Measurements from ENCODE around the gene ARTN. TPM values are rescaled to one million over a fixed set of nuclear protein-coding genes. Genes with fewer than 3 reads are reported as not detected.

Gene ARTN
- total RNA-seq, 1 donor from 2014 or later = 0.14 TPM

- Histone ChIP-seq H3K4me1 (peaks cover 17% of the 10 kb centered on the region), H3K27ac (replicated peaks) (no peak overlapping the region), H3K36me3 (peaks cover 90% of the 10 kb centered on the region), H3K27me3 (ENCODE audit: low read depth) (no peaks in the 10 kb centered on the region), H3K4me3 (no peak overlapping the region), H3K9me3 (replicated peaks) (no peaks in the 10 kb centered on the region)
- no peak for DNase-seq
- intact Hi-C loops (cut with micrococcal nuclease) = no loop called here
- TF ChIP-seq CTCF (IDR thresholded peaks at IDR 0.05; ENCODE audit: borderline replicate concordance) = no peak
Observed at GRCh38 chr1:43963006-43963405, 29.4 kb downstream of the ARTN start.

- Histone ChIP-seq H3K4me3 (no peak overlapping the region), H3K9me3 (replicated peaks) (no peaks in the 10 kb centered on the region), H3K27ac (replicated peaks) (no peak overlapping the region), H3K27me3 (ENCODE audit: low read depth) (no peaks in the 10 kb centered on the region), H3K36me3 (peaks cover 82% of the 10 kb centered on the region), H3K4me1 (peaks cover 17% of the 10 kb centered on the region)
- intact Hi-C loops (cut with micrococcal nuclease) = no loop called here
- DNase-seq = no peak
- TF ChIP-seq CTCF (IDR thresholded peaks at IDR 0.05; ENCODE audit: borderline replicate concordance) = no peak
Observed at GRCh38 chr1:43963890-43964289, 30.3 kb downstream of the ARTN start.

GRCh38 chr1:43965316-43965715 lies 31.7 kb downstream of the ARTN start:
- Histone ChIP-seq H3K4me1 (peaks cover 26% of the 10 kb centered on the region), H3K36me3 (peaks cover 67% of the 10 kb centered on the region), H3K9me3 (replicated peaks) (no peaks in the 10 kb centered on the region), H3K4me3 (no peak overlapping the region), H3K27me3 (ENCODE audit: low read depth) (no peaks in the 10 kb centered on the region), H3K27ac (replicated peaks) (no peak overlapping the region)
- DNase-seq = no peak
- no peak for TF ChIP-seq CTCF (IDR thresholded peaks at IDR 0.05; ENCODE audit: borderline replicate concordance)
- intact Hi-C loops (cut with micrococcal nuclease) = no loop called here

GRCh38 chr1:43968348-43968948 lies 34.8 kb downstream of the ARTN start:
- TF ChIP-seq CTCF (IDR thresholded peaks at IDR 0.05; ENCODE audit: borderline replicate concordance) = no peak
- Histone ChIP-seq H3K4me3 (no peak overlapping the region), H3K27me3 (ENCODE audit: low read depth) (no peaks in the 10 kb centered on the region), H3K4me1 (peaks cover 19% of the 10 kb centered on the region), H3K9me3 (replicated peaks) (no peaks in the 10 kb centered on the region), H3K27ac (replicated peaks) (no peak overlapping the region), H3K36me3 (peaks cover 62% of the 10 kb centered on the region)
- no peak for DNase-seq
- intact Hi-C loops (cut with micrococcal nuclease) = no loop called here

GRCh38 chr1:43969416-43969745 lies 35.8 kb downstream of the ARTN start:
- intact Hi-C loops (cut with micrococcal nuclease) = no loop called here
- Histone ChIP-seq H3K27ac (replicated peaks) (peak overlapping the region; percentile 0), H3K4me1 (peaks cover 27% of the 10 kb centered on the region), H3K9me3 (replicated peaks) (no peaks in the 10 kb centered on the region), H3K4me3 (peak overlapping the region; percentile 88), H3K36me3 (peaks cover 53% of the 10 kb centered on the region), H3K27me3 (ENCODE audit: low read depth) (no peaks in the 10 kb centered on the region)
- no peak for DNase-seq
- no peak for TF ChIP-seq CTCF (IDR thresholded peaks at IDR 0.05; ENCODE audit: borderline replicate concordance)
